Duodenal mucosa (tissue), 2 donors: ENCODE results near the gene TBX19.

Experiments
- H3K27ac ChIP-seq: one replicate; pipeline ENCODE4 v1.7.0; 2013; ENCODE audit warnings: low read depth, low read length
- H3K27me3 ChIP-seq, 2 donors: one replicate each; pipeline ENCODE4 v1.7.0; 2013; ENCODE audit warnings: low read length in 2 of 2, control low read depth in 1 of 2; ENCODE audit not compliant: insufficient read depth in 2 of 2, control insufficient read depth in 1 of 2
- H3K36me3 ChIP-seq, 2 donors: one replicate each; pipeline ENCODE4 v1.7.0; 2013; ENCODE audit warnings: low read length in 2 of 2, control low read depth in 1 of 2; ENCODE audit not compliant: insufficient read depth in 2 of 2, control insufficient read depth in 1 of 2
- H3K4me1 ChIP-seq, 2 donors: one replicate each; pipeline ENCODE4 v1.7.0; 2013; ENCODE audit warnings: low read length in 2 of 2, control low read depth in 1 of 2; ENCODE audit not compliant: insufficient read depth in 2 of 2, control insufficient read depth in 1 of 2
- H3K4me3 ChIP-seq, 2 donors: one replicate each; pipeline ENCODE4 v1.7.0; 2013; ENCODE audit warnings: low read length in 2 of 2, low read depth in 1 of 2
- H3K9ac ChIP-seq, 2 donors: one replicate each; pipeline ENCODE4 v1.7.0; 2013; ENCODE audit warnings: low read length in 2 of 2, low read depth in 1 of 2
- H3K9me3 ChIP-seq, 2 donors: one replicate each; pipeline ENCODE4 v1.7.0; 2013; ENCODE audit warnings: low read length in 2 of 2, control low read depth in 1 of 2; ENCODE audit not compliant: control insufficient read depth in 1 of 2

The TBX19 gene

DNA sequence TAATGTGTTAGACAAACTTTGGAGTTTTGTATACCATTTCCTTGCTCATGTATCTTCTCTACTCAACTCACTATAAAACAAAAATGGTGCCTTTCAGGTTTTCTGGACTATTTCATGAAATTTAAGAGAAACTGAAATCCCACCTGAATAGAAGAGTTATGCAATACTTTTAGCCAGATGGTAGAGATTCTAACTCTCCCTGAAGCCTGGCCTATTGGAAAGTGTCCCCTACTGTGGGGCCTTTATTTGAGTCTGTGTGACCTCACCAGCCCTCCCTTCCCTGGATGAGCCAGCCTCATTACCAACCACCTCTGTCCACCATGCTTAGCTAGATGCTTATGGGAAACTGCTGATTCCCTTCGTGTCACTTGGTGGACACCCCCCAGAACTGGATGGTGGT, 35.5 kb downstream of the TBX19 start:
- Histone ChIP-seq H3K36me3 (no peaks in the 10 kb centered on the region), H3K4me1 (peaks cover 11 to 16% of the 10 kb centered on the region in 2 donors), H3K9ac (no peak overlapping the region), H3K9me3 (no peaks in the 10 kb centered on the region), H3K4me3 (no peak overlapping the region), H3K27ac (no peak overlapping the region), H3K27me3 (no peaks in the 10 kb centered on the region)

- Histone ChIP-seq H3K27me3 (no peaks in the 10 kb centered on the region), H3K9ac (no peak overlapping the region), H3K9me3 (no peaks in the 10 kb centered on the region), H3K4me1 (peaks cover 13 to 18% of the 10 kb centered on the region in 2 donors), H3K36me3 (no peaks in the 10 kb centered on the region), H3K4me3 (no peak overlapping the region), H3K27ac (no peak overlapping the region)
Measured at GRCh38 chr1:168317309-168317708, 36.6 kb downstream of the TBX19 start.

DNA sequence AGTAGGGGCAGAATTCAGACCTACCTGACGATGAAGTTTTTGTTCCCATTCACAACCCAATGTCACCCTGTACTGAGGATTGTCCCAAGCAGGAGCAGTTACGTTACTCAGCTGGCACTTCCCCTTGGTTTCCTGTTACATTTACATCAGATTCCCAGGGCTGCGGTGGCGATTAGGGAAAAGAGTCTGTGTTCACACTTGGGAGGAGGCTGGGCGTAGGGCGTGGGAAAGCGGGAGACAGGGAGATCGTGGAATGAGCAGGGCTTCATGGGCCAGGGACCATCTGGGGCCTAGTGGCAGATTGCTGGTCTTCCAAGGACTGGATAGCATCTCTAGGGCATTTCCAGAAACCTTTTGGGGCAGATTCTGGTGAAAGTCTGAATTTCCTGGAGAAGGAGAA, 39.0 kb downstream of the TBX19 start:
- Histone ChIP-seq H3K9ac (no peak overlapping the region), H3K9me3 (no peaks in the 10 kb centered on the region), H3K4me1 (peaks cover 13 to 18% of the 10 kb centered on the region in 2 donors), H3K27ac (no peak overlapping the region), H3K36me3 (no peaks in the 10 kb centered on the region), H3K27me3 (no peaks in the 10 kb centered on the region), H3K4me3 (no peak overlapping the region)

- no peak overlapping the region for H3K27ac ChIP-seq
- no peak overlapping the region for H3K4me3 ChIP-seq
Measured at GRCh38 chr1:168320149-168320548, 39.5 kb downstream of the TBX19 start.

GRCh38 chr1:168320800-168321450, 40.2 kb downstream of the TBX19 start:
- Histone ChIP-seq H3K36me3 (no peaks in the 10 kb centered on the region), H3K4me3 (no peak overlapping the region), H3K27ac (no peak overlapping the region), H3K27me3 (no peaks in the 10 kb centered on the region), H3K9ac (no peak overlapping the region), H3K9me3 (no peaks in the 10 kb centered on the region), H3K4me1 (peaks cover 13 to 18% of the 10 kb centered on the region in 2 donors)

More at GRCh38 chr1:168320149-168320548, 39.5 kb downstream of the TBX19 start:
- Histone ChIP-seq H3K27me3 (no peaks in the 10 kb centered on the region), H3K4me1 (peaks cover 13 to 18% of the 10 kb centered on the region in 2 donors), H3K9me3 (no peaks in the 10 kb centered on the region), H3K9ac (no peak overlapping the region), H3K36me3 (no peaks in the 10 kb centered on the region)

- Histone ChIP-seq H3K4me1 (peaks cover 13 to 18% of the 10 kb centered on the region in 2 donors), H3K27ac (no peak overlapping the region), H3K27me3 (no peaks in the 10 kb centered on the region), H3K9ac (no peak overlapping the region), H3K4me3 (no peak overlapping the region), H3K9me3 (no peaks in the 10 kb centered on the region), H3K36me3 (no peaks in the 10 kb centered on the region)
Measured at GRCh38 chr1:168321945-168322344, 41.3 kb downstream of the TBX19 start.

DNA sequence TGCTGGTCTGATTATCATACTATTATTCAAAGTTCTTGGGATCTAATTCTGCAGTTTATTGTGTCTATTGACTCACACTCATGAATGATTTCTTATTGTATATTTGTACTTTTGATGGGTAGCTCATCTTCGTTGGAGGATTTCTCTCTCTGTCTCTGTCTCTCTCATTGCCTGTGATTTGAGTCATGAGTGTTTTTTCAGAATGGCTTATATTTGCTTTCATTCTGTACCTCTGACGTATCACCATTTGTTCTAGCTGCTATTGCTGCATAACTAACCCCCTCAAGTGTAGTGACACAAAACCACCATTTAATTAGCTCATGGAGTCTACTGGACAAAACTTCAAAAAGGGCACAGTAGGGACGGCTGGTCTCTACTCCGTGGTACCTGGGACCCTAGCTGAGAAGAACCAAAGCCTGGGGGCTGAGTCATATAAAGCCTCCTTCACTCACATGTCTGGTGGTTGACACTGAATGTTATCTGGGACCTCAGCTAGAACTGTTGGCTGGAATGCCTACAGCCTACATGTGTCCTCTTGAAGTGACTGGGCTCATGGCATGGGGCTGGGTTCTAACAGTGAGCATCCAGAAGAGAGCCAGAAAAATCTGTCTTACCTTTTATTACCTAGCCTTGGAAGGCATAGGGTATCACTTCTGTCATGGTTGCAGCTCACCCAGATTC, 44.2 kb downstream of the TBX19 start:
- Histone ChIP-seq H3K9me3 (no peaks in the 10 kb centered on the region), H3K9ac (no peak overlapping the region), H3K36me3 (no peaks in the 10 kb centered on the region), H3K4me3 (no peak overlapping the region), H3K27me3 (no peaks in the 10 kb centered on the region), H3K4me1 (peaks cover 8 to 14% of the 10 kb centered on the region in 2 donors), H3K27ac (no peak overlapping the region)

DNA sequence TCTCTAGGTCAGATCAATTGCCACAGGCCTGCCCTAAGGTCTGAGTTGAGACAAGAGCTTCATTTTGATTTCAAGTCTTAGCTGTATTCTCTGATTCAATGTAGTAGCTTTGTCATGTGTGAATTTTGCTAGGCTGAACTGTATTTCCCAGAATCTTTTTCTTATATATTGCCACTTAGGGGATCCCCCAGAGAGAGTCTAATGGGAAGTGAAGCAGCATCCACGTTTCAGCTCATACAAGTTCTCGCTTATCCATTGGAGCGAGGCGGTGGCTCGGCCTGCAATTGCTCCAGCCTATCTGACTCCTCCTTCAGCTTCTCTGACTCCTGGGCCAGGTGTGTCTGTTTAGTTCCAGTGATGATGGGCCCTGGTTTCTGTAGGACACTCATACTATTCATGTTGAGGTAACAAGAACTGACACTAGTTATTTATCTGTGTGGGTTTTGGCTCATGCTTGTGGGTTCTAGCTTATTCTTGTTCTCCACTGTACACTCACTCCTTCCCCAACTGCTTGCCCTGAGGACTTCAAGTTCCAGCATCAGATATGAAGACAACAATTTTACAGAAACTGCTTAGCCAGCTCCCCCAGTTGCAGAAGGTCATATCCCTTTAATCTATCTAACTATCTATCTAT, 48.2 kb downstream of the TBX19 start:
- no peaks in the 10 kb centered on the region for H3K9me3 ChIP-seq
- no peak overlapping the region for H3K4me3 ChIP-seq
- H3K36me3 ChIP-seq = no peaks in the 10 kb centered on the region
- H3K9ac ChIP-seq = no peak overlapping the region
- H3K4me1 ChIP-seq = no peaks in the 10 kb centered on the region
- no peaks in the 10 kb centered on the region for H3K27me3 ChIP-seq
- no peak overlapping the region for H3K27ac ChIP-seq

DNA sequence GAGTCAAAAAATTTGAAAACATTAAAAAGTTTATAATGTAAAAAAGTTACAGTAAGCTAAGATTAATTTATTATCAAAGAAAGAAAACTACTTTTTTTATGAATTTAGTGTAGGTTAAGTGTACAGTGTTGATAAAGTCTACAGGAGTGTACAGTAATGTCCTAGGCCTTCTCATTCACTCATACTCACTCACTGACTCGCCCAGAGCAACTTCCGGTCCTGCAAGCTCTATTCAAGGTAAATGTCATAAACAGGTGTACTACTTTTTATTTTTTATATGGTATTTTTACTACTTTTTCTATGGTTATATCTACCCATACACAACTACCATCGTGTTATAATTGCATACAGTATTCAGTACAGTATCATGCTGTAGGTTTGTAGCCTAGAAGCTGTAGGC, 49.6 kb downstream of the TBX19 start:
- no peaks in the 10 kb centered on the region for H3K4me1 ChIP-seq
- H3K27me3 ChIP-seq = no peaks in the 10 kb centered on the region
- no peaks in the 10 kb centered on the region for H3K9me3 ChIP-seq
- no peak overlapping the region for H3K27ac ChIP-seq
- no peaks in the 10 kb centered on the region for H3K36me3 ChIP-seq
- no peak overlapping the region for H3K9ac ChIP-seq
- H3K4me3 ChIP-seq = no peak overlapping the region

DNA sequence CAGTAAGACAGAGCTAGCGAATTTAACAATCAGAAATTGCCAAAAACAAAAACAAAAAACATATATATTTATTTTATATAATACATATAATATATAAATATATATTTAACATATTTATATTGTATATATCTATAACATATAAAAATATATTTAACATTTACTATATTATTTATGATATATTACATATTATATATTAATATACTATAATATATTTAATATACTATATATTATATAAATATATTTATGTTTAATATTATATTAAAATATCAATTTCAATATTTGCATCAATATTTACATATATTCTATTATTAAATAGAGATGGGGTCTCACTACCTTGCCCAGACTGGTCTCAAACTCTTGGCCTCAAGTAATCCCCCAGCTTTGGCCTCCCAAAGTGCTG, 50.9 kb downstream of the TBX19 start:
- Histone ChIP-seq H3K27ac (no peak overlapping the region), H3K9ac (no peak overlapping the region), H3K4me1 (no peaks in the 10 kb centered on the region), H3K4me3 (no peak overlapping the region), H3K27me3 (no peaks in the 10 kb centered on the region), H3K9me3 (no peaks in the 10 kb centered on the region), H3K36me3 (no peaks in the 10 kb centered on the region)
